NOMO-1 treated with DMSO at 0.1 percent for 48 hours (cell line): ENCODE measurements around the gene MYH6.

ENCODE experiments used
- DNase-seq: peaks from one replicate; lab custom pipeline; 2025; ENCODE audit not compliant: unreplicated experiment; lab: John Stamatoyannopoulos, UW

MYH6 gene

GRCh38 chr14:23379366-23380196 is 28.5 kb downstream of the MYH6 start:
- DNase-seq: no peak

- no peak for DNase-seq
Measured at GRCh38 chr14:23378612-23379220, 29.4 kb downstream of the MYH6 start.

GRCh38 chr14:23377573-23378563 is 30.2 kb downstream of the MYH6 start:
- DNase-seq: no peak

- no peak for DNase-seq
Measured at GRCh38 chr14:23377198-23377550, 30.9 kb downstream of the MYH6 start.

- DNase-seq: no peak
Measured at GRCh38 chr14:23376482-23377197, 31.4 kb downstream of the MYH6 start, which contains the start of gene CMTM5. Gene CMTM5, plus strand, starts transcription at chr14:23377046. Its CDS starts 206 bp downstream, at chr14:23377252.

- DNase-seq: no peak
Measured at GRCh38 chr14:23375527-23376251, 32.4 kb downstream of the MYH6 start.

- no peak for DNase-seq
Measured at GRCh38 chr14:23373041-23373440, 35.0 kb downstream of the MYH6 start.

- no peak for DNase-seq
Measured at GRCh38 chr14:23372509-23372908, 35.6 kb downstream of the MYH6 start, which contains the start of gene IL25. Gene IL25, plus strand, starts transcription at chr14:23372809.

GRCh38 chr14:23371865-23372264 is 36.2 kb downstream of the MYH6 start:
- DNase-seq: no peak

GRCh38 chr14:23370221-23370620 is 37.9 kb downstream of the MYH6 start:
- no peak for DNase-seq

GRCh38 chr14:23366426-23366921 is 41.6 kb downstream of the MYH6 start:
- DNase-seq: no peak

GRCh38 chr14:23365732-23366425 is 42.2 kb downstream of the MYH6 start:
- no peak for DNase-seq

- DNase-seq: no peak
Measured at GRCh38 chr14:23365036-23365731, 42.9 kb downstream of the MYH6 start, which contains the start of gene EFS. Gene EFS, minus strand, starts transcription at chr14:23365172. Its CDS starts 147 bp downstream, at chr14:23365025.

- no peak for DNase-seq
Measured at GRCh38 chr14:23364164-23365035, 43.7 kb downstream of the MYH6 start.

GRCh38 chr14:23362200-23362599 is 45.9 kb downstream of the MYH6 start:
- no peak for DNase-seq

GRCh38 chr14:23361763-23362162 is 46.3 kb downstream of the MYH6 start:
- no peak for DNase-seq

- no peak for DNase-seq
Measured at GRCh38 chr14:23361320-23361719, 46.8 kb downstream of the MYH6 start.
